ENCODE results near the gene ADCY1.

ADCY1 gene

DNA sequence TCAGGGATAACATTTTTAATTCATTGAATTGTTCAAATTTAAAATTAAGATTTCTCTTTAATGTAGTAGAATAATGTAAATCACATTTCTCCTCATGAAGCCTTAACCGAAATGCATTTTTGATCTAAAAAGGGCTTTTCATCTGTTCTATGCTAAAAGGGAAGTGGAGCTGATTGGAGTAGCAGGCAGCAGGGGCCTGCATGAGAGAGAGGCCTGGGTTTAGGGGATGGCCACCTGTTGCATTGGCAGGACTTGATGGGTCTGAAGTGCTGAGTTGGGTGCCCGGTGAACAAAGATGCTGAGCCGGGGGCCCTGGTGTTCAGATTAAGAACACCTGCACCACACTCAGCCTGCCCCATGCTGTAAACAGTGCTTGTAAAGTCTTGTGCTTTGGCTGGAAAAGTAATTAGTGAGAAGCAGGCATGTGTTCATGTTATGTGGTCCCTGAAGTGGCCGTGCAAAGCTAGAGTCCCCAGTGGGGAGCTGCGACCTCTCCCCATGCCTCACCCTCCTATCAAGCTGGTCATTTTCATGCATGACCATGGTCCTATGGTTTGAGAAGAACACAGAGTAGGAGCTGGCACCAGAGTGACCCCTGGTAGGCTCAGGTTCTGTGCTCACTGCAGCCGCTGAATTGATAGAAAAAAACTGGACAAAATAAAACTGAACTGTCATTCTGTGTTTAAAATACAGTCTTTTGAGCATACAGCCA lies 124.3 kb downstream of the ADCY1 start:
- no peak for DNase-seq

DNA sequence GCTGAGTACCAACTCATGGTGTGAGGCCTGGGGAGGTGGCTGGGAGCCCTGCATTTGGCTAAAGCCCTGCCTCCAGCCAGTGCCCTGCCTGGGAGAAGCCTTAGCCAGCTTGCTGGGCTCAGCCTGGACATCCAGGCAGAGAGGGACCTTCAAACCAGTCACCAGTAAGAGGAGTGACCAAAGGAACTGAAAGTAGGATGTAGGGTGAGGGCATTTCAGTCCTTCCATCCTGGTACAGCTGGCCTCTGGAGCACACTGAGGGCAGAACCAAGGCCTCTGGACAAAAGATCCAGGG lies 124.8 kb downstream of the ADCY1 start:
- DNase-seq = no peak

DNA sequence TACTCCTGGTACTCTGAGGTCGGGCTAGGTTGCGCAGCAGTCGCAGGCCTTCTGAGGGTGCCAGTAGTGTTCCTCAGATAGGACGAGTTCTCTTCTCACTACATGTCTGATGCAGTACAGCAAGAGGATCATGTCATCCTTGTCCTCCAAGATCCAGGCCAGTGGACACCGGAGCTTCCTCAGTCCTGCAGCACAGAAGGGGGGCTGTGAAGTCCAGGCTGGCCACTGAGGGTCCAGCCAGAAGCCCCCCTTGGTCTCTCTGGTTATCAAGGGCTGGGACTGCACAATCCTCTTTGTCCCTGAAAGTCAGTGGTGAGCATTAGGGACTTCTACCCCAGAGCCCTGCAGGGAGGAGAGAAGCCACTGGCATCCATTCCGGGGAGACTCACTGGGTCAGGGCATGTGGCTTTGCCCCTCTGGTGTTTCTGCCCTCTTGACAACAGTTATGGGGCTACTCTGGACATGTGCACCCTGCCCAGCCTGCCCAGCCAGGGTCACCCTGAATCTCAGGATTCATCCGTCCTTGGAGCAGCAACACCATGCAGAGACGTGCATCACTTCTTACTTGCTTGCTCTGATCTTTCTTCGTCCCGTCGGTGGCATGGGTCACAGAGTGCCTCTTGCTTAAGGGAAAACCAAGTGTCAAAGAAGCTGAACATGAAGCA lies 125.7 kb downstream of the ADCY1 start:
- DNase-seq = no peak

DNA sequence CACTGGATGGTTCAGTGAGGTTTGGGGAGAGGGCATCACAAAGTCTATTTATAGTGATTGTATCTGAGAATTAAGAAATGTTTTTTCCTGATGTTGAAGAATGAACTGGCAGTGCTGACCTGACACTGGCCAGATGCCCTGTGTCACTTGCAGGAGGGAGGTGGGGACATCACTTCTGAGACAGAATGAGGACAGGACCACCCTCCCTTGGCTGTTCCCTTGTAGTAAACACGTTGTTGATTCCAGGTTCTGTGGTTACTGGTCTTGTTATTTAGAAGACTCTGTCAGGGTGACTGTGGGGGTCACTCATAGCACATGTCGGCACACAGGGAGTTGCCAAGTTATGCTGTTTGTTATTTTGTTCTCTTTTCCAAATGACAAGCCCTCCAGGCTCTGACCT lies 126.4 kb downstream of the ADCY1 start:
- no peak for DNase-seq

DNA sequence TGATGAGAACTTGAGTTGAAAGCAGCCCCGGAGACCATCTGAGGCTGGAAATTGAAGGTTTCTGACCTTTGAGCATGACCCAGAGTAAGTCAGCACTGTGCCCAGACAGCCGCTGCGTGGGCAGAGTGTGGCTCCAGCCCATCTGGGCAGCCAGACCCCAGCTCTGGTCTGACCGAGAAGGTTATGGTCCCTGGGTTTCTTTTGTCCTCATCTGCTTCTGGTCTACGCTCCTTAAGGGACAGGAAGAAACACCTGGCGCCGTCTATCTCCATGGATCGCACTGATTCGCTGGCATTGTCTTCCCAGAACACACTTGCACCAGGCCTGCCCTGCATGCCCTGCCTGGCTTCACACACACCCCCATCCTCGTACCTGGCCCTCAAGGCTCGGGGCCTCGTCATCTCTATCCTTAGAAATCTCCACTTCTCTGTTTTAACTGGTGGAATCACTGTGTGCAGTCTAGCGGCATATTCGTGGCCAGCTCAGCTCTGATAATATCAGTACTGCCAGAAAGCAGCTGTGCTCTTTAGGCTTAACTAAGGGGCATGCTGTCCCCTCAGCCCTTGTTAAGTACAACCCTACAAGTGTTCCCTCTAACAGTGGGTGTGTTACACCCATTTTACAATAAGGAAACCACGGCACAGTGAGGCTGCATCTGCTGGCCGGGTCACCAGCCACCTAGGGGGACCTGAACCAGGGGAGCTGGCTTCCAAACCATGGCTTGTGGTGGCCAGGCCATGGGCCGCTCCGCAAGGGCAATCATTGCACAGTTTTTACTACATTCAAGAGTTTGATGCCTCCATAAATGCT lies 127.7 kb downstream of the ADCY1 start:
- DNase-seq = no peak

DNA sequence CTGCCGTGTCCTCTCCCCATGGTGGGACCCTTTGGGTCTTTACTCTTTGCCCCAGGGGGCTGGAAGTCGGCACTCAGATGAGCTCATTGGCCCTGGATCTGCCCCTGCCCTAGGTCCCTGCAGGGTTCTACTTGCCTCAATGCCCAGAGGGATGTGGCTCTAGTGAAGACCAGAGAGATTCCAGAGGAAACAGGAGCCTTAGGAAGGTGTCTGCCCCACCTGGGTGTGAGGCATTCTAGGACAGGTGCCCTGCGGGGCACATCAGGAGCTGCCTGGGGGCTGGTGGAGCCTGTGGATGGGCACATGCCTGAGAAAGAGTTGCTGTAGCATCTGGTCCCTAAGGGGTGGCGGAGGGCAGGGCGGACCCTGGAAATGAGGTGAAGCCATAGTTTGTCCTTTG lies 128.6 kb downstream of the ADCY1 start:
- no peak for DNase-seq

DNA sequence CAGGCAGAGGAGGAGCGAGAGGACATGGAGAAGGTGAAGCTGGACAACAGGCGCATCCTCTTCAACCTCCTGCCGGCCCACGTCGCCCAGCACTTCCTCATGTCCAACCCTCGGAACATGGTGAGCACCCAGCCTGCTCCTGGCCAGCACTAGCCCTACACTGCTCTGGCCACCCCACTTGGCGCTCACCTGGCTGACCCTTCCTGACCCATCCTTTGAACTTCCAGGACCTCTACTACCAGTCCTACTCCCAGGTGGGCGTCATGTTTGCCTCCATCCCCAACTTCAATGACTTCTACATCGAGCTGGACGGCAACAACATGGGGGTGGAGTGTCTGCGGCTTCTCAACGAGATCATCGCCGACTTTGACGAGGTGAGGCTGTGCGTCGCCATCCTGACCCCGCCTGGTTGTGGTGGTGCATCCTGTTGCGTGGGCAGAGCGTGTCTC lies 129.2 kb downstream of the ADCY1 start:
- DNase-seq = no peak

DNA sequence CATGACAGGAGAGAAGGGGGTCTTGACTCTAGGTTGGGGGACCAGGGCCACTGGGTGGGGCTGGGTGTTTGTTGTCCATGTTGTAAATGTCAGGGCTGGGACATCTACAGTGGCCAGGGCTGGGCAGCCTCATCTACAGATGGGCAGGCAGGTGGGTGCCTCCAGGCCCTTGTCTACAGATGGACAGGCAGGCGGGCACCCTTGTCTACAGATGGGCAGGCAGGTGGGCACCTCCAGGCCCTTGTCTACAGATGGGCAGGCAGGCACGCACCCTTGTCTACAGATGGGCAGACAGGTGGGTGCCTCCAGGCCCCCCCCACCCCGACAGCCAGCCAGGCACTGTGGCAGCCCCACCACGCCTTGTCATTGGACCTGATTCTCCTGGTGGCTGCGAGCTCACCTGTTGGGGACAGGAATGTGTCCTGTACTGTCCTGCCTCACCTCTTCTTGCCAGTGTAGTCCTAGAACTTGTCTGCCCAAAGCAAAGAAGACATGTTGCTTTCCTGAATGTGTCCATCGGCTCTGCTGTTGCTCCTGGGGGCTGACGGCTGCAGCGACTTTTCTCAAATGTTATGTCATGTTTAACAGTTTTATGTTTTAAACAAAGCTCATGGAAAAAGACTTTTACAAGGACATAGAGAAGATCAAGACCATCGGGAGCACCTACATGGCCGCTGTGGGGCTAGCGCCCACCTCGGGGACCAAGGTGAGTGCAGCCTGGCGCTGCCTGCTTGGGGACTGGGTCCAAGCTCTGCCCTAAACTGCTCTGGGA lies 129.9 kb downstream of the ADCY1 start:
- no peak for DNase-seq

DNA sequence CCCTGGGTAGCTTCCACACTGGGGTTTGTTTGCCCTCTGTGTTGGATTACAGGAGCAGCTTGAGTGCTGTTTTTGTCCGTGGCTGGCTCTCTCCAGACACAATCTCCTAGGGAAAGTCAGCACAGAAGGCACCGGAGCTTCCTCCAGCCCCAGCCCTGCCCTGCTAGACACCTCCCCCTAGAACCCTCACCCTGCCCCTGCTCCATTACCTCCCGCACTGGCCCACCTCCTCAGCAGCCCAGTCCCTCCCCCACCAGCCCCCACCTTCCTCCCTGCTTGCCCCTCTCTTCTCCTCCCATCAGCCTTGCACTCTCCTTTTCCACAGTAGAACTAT lies 130.5 kb downstream of the ADCY1 start:
- no peak for DNase-seq

DNA sequence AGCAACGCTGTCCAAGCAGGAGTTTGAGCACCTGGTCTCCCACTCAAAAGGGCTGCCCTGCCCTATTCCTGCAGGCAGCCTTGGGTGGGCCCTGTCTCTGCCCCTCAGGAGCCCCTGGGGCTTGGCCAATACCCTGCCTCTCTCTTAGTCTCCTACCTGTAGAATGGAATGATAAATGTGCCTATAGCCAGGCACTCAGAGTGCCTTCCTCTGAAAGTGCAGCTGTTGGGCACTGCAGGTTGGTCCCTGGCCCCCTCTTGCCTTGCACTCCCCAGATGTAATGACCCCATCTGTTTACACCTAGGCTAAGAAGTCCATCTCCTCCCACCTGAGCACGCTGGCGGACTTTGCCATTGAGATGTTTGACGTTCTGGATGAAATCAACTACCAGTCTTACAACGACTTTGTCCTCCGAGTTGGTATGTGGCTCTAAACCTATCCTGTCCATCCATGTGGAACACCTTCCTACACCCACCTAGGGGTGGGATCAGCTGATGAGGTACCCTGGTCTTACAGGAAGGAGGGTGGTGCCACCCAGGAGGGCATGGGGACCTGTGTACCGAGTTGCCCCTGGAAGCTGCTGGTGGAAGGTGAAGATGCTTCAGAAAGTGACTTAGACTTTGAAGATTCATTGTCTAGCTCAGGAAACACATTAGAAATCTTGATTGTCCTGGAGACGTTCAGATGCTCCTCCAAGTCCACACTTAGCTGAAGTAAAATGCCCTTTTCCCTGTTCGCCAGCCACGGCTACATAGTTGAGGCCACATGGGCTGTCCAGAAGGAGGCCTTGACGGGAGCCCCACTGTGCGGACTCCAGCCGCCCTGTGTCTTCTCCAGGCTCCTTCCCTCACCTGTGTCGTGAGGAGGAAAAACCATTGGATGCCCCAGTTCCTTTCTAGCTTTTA lies 134.1 kb downstream of the ADCY1 start:
- DNase-seq = no peak

DNA sequence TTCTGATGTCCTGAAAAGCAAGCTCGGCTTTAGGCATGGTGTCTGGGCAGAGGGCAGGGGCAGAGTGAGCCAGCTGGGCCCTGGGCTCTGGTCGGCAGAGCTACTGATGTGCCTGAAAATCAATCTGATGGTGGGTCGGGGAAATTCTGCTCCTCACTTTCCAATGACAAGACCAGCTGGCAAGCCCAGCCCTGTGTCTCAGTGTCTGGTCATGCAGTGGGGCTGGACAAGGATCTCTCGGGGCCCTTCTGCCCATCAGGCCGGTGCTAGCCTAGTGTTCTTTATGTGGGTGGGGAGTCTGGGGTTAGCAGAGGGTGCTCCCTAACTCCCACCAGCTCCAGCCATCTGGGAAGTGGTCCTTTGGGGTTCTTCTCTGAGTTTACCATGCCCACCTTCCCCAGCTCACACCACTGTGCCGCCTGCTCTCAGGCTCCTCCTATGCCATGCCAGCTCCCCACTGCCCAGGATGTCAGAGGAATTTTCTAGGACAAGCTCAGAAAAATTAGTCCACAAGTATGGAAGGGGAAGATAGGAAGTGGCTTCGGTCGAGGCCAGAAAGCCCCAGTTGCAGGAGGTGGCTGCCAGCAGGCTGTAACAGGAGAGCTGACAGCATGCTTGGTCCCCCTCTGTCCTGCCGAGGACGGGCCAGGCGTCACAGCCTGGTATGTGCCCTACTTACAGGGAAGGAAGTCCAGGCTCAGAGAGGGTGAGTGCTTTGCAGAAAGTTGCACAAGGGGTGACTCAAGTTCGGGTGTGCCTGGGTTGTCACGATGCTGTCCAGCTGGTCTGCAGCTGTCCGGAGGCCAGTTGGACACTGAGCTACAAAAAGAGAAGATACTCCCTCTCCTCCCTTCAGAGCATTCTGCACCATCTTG lies 135.2 kb downstream of the ADCY1 start:
- no peak for DNase-seq

DNA sequence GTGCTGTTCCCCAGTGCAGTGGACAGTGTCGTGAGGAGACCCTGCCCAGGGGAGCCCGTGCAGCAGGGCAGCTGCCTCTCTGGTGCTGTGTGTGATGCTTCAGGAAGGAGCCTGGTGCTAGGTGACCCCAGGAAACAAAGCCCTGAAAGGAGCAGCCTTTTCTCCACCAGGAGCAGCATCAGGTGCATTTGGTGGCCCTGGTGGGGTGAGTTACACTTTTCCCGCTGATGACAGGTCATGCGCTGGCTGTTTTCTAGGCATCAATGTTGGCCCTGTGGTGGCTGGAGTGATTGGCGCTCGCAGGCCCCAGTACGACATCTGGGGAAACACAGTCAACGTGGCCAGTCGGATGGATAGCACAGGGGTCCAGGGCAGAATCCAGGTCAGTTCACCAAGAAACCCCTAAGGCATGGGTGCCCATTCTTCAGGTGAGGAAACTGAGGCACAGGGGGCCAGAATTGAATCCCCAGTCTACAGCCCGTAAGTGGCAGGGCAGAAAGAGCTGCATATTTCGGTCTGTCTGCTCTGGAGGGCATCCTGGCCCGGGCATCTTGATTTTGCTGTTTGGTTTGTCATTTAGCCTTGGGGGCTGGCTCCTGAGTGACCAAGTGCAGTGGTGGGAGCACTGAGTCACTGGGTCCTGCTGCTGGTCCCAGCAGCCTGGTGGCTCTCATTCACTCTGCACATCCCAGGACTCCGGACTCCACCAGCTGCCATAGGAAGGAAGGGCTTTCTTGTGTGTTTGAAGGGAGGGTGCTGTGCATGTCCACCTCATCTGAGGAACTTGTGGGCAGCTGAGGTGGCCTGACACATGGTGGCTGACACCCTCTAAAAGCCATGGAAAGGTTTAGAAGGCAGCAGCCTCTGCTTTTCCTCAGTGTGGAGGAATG lies 136.3 kb downstream of the ADCY1 start:
- no peak for DNase-seq

DNA sequence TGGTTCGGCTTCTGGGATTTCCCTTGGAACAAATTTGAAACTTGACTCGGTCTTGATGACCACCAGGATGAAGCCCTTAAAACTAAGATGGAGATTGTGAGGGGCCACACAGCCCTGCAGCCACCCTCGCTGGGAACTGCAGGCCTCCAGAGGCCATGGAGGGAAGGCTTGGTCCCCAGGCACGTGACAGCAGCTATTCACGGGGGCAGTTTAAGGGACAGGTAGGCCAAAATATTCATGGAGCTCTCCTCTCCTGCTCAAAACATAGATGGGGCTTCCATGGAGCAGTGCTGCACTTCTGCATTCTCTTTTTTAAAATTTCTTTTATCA lies 137.0 kb downstream of the ADCY1 start:
- DNase-seq = no peak

DNA sequence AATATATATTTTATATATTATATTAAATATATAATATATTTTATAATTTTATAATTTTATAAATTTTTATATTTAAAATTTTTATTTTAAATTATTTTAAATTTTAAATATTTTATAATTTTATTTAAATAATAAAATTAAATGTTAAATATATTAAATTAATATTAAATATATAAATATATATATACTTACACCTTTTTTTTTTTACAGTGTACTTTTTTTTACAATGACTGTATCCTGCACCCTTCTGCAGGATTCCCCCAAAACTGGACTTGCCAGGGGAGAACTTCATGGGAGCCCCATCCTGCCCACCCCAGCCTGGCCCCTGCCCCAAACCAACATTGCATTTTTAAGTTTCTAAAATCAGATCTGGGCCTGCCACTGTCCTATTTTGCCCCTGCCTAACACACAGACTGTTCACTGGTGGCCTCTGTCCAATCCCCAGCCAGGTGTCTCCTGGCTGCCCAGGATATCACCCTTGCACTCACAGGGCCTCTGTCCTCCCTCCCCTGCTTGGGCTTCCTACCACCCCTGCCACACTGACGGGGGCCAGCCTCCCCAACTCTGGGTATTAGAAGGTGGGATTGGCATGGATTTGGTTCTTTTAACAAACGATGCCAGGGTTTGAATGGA lies 138.0 kb downstream of the ADCY1 start:
- DNase-seq = no peak

DNA sequence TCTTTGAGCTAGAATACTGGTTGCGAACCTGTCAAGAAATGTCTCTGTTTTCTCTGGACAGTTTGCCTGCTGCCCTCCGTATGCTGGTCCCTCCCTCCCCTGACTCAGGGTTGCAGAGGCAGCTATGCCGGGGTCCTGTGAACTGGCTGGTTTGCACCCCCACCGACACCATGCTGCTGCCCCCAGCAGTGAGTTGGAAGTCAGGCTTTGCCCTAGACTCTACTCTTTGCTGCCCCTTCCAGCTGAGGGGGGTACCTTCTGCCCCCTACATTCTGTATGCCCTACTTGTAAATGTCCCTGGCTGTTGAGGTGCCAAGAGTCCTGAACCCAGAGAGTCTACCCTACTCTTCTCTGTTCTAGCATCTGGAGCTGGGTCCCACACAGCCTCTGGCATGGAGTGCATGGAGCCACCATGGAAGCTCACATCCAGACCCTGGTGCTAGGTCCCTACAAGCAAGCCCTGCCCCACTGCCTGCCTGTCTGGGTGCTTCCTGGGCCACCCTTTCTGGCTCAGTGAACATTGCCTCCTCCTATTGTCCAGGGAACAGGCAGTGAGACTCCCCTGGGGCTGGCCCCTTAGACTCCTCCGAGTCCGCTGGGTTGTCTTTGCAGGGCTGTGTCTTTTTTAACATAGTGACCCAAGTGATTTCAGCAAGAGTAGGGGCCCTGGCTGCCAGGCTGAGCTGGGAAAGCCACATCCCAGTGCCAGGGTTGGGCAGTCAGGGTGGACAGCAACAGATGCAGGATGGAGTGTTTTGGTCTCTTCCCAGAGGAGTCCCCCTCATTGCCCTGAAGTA lies 138.9 kb downstream of the ADCY1 start:
- DNase-seq = no peak

DNA sequence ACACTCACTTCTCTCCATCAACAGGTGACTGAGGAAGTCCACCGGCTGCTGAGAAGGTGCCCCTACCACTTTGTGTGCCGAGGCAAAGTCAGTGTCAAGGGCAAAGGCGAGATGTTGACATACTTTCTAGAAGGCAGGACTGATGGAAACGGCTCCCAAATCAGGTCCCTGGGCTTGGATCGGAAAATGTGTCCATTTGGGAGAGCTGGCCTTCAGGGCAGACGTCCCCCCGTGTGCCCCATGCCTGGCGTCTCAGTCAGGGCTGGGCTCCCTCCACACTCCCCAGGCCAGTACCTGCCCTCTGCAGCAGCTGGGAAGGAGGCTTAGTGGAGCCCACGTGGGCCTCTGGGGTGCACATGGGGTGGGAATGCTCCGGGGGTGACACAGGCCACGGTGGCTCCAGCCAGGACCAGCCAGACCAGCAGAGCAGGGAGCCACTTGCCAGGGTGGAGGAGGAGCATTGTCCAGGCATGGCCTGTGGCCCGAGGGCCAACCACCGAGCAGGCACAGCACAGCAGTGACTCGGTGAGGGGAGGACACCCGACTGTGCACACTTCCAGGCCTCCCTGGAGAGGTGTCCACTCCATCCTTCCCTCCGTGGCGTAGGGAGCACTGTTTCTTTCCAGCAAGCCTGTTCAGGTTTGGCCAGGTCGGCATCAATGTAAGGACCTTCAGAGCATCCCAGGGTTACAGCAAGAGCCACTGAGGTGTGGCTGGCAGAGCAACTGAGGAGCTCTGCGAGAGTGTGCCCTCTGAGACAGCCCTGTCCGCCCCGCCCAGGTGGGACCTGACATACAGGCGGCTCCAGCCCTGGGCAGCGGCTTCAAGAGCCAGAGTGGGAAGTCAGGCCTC lies 139.7 kb downstream of the ADCY1 start:
- DNase-seq = no peak

DNA sequence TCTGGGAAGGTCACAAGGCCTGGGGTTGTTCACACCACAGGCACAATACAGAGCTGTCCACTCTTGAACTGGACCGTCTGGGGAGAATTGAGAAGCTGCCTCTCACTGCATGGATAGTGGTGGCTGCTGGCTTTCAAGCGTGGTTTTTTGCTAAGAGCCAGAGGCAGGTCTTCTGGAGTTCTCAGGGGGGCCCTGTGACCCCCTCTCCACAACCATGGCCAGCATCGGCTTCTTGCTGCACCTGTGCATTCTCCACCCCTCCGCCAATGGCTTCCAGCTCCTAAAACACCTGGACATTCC lies 140.3 kb downstream of the ADCY1 start:
- no peak for DNase-seq

All from NCI-H226 (cell line).